Neural progenitor cell (in vitro differentiated cells): ENCODE data around the gene MIS18BP1. TPM values are rescaled to one million over a fixed set of nuclear protein-coding genes. Genes with fewer than 3 reads are reported as not detected.

ENCODE experiments used
- DNase-seq: peaks from one replicate; pipeline ENCODE4 v3.0.0-alpha.2; 2016; ENCODE audit warnings: low spot score
- H2AFZ ChIP-seq: fragments of 200-600 bp; sonication (generic); replicated peaks from 2 replicates; pipeline ENCODE4 v1.6.1; 2016; ENCODE audit warnings: antibody characterized with exemption
- H3F3A ChIP-seq: fragments of 200-600 bp; sonication (generic); 2 replicates; pipeline ENCODE4 v1.6.1; 2016; ENCODE audit warnings: antibody characterized with exemption, low read depth
- H3K27ac ChIP-seq: fragments of 200-600 bp; sonication (generic); 2 replicates; pipeline ENCODE4 v1.5.1; 2016; ENCODE audit warnings: mild to moderate bottlenecking
- H3K27me3 ChIP-seq: fragments of 200-600 bp; sonication (generic); 2 replicates; pipeline ENCODE4 v1.6.1; 2016; ENCODE audit warnings: mild to moderate bottlenecking, moderate library complexity
- H3K36me3 ChIP-seq: fragments of 200-600 bp; sonication (generic); 2 replicates; pipeline ENCODE4 v1.5.1; 2016
- H3K4me1 ChIP-seq: fragments of 200-600 bp; sonication (generic); 2 replicates; pipeline ENCODE4 v1.6.1; 2016; ENCODE audit warnings: mixed run types
- H3K4me2 ChIP-seq: fragments of 200-600 bp; sonication (generic); 2 replicates; pipeline ENCODE4 v1.6.1; 2016
- H3K4me3 ChIP-seq: fragments of 200-600 bp; sonication (generic); 2 replicates; pipeline ENCODE4 v1.5.1; 2016
- H3K79me2 ChIP-seq: fragments of 200-600 bp; sonication (generic); 2 replicates; pipeline ENCODE4 v1.6.1; 2016; ENCODE audit warnings: low read depth
- H3K9ac ChIP-seq: fragments of 200-600 bp; sonication (generic); 2 replicates; pipeline ENCODE4 v1.6.1; 2016
- H3K9me3 ChIP-seq: fragments of 200-600 bp; sonication (generic); 2 replicates; pipeline ENCODE4 v1.5.1; 2016; ENCODE audit warnings: low read depth
- H4K20me1 ChIP-seq: fragments of 200-600 bp; sonication (generic); 2 replicates; pipeline ENCODE4 v1.6.1; 2016; ENCODE audit warnings: low read depth
- H3K27ac Mint-ChIP-seq: 3 replicates; pipeline ENCODE4 v1.8.0; 2021; ENCODE audit warnings: mixed read lengths
- H3K27me3 Mint-ChIP-seq: 2 replicates; pipeline ENCODE4 v1.8.0; 2022; ENCODE audit warnings: low read depth, mild to moderate bottlenecking, inconsistent platforms, moderate library complexity, mixed read lengths; ENCODE audit not compliant: insufficient read depth
- H3K36me3 Mint-ChIP-seq: 3 replicates; pipeline ENCODE4 v1.8.0; 2021; ENCODE audit warnings: mixed read lengths
- H3K4me1 Mint-ChIP-seq: 3 replicates; pipeline ENCODE4 v1.8.0; 2021; ENCODE audit warnings: mixed read lengths
- H3K4me3 Mint-ChIP-seq: 3 replicates; pipeline ENCODE4 v1.8.0; 2021; ENCODE audit warnings: mild to moderate bottlenecking, moderate library complexity, mixed read lengths
- H3K9me3 Mint-ChIP-seq: 3 replicates; pipeline ENCODE4 v1.8.0; 2020; ENCODE audit warnings: mixed read lengths
- CTCF ChIP-seq: fragments of 200-600 bp; sonication (generic); IDR thresholded peaks from 2 replicates; pipeline ENCODE4 v1.5.1; 2017; ENCODE audit warnings: antibody characterized with exemption, mild to moderate bottlenecking
- EZH2 ChIP-seq: fragments of 200-600 bp; sonication (generic); IDR thresholded peaks from 2 replicates; pipeline ENCODE4 v1.6.1; 2017; ENCODE audit warnings: antibody characterized with exemption, mild to moderate bottlenecking, moderate library complexity
- EZH2phosphoT487 ChIP-seq: fragments of 200-600 bp; sonication (generic); IDR thresholded peaks from 2 replicates; pipeline ENCODE4 v1.6.1; 2017; ENCODE audit warnings: antibody characterized with exemption
- total RNA-seq: library from RNA; depleted of rRNA; stranded (reverse); fragments of >200 nt; gene quantifications from 2 replicates; pipeline ENCODE4 v1.2.3, GENCODE V29; 2015; ENCODE audit warnings: low replicate concordance

Gene MIS18BP1
- total RNA-seq, 1 donor from 2014 or later, result 211 TPM

- H3K4me1 Mint-ChIP-seq, result no peaks in the 10 kb centered on the region
- TF ChIP-seq CTCF (no peak), EZH2 (no peak), EZH2phosphoT487 (no peak)
- peaks cover 11% of the 10 kb centered on the region for H3F3A ChIP-seq
Measured at GRCh38 chr14:45198551-45198950, 54.5 kb downstream of the MIS18BP1 start.

GRCh38 chr14:45194964-45195363 is 58.0 kb downstream of the MIS18BP1 start:
- H3K4me1 Mint-ChIP-seq, result no peaks in the 10 kb centered on the region
- H3K27me3 Mint-ChIP-seq, result no peaks in the 10 kb centered on the region
- H3F3A ChIP-seq, result no peaks in the 10 kb centered on the region
- no peak overlapping the region for H2AFZ ChIP-seq
- no peaks in the 10 kb centered on the region for H3K9me3 ChIP-seq
- H3K36me3 ChIP-seq, result no peaks in the 10 kb centered on the region
- H3K4me2 ChIP-seq, result no peak overlapping the region
- no peak overlapping the region for H3K4me3 ChIP-seq
- no peak overlapping the region for H3K27ac Mint-ChIP-seq
- H3K27ac ChIP-seq, result no peak overlapping the region
- no peak for TF ChIP-seq EZH2
- TF ChIP-seq CTCF, result no peak
- TF ChIP-seq EZH2phosphoT487, result no peak
- H4K20me1 ChIP-seq, result no peaks in the 10 kb centered on the region
- DNase-seq, result no peak
- no peak overlapping the region for H3K4me3 Mint-ChIP-seq
- no peaks in the 10 kb centered on the region for H3K9me3 Mint-ChIP-seq
- no peaks in the 10 kb centered on the region for H3K79me2 ChIP-seq
- no peaks in the 10 kb centered on the region for H3K27me3 ChIP-seq
- peaks cover 12% of the 10 kb centered on the region for H3K36me3 Mint-ChIP-seq
- H3K4me1 ChIP-seq, result no peaks in the 10 kb centered on the region
- H3K9ac ChIP-seq, result no peak overlapping the region

More at GRCh38 chr14:45198551-45198950, 54.5 kb downstream of the MIS18BP1 start:
- H3K79me2 ChIP-seq, result no peaks in the 10 kb centered on the region
- Mint-ChIP-seq H3K36me3 (peaks cover 8% of the 10 kb centered on the region), H3K9me3 (no peaks in the 10 kb centered on the region), H3K4me3 (no peak overlapping the region), H3K27ac (no peak overlapping the region), H3K27me3 (no peaks in the 10 kb centered on the region)
- H2AFZ ChIP-seq, result no peak overlapping the region
- H3K9ac ChIP-seq, result no peak overlapping the region
- no peak for DNase-seq
- H3K9me3 ChIP-seq, result no peaks in the 10 kb centered on the region
- no peaks in the 10 kb centered on the region for H3K4me1 ChIP-seq
- peaks cover 7% of the 10 kb centered on the region for H3K36me3 ChIP-seq
- no peak overlapping the region for H3K4me2 ChIP-seq
- H4K20me1 ChIP-seq, result no peaks in the 10 kb centered on the region
- H3K4me3 ChIP-seq, result no peak overlapping the region
- H3K27ac ChIP-seq, result peak overlapping the region; percentile 56
- H3K27me3 ChIP-seq, result no peaks in the 10 kb centered on the region

GRCh38 chr14:45185100-45185814 is 67.7 kb downstream of the MIS18BP1 start:
- Histone ChIP-seq H3K4me1 (no peaks in the 10 kb centered on the region), H3K9me3 (no peaks in the 10 kb centered on the region), H3K79me2 (no peaks in the 10 kb centered on the region), H2AFZ (no peak overlapping the region), H3K27ac (no peak overlapping the region), H4K20me1 (no peaks in the 10 kb centered on the region), H3K9ac (no peak overlapping the region), H3K36me3 (peaks cover 11% of the 10 kb centered on the region), H3K4me2 (no peak overlapping the region), H3F3A (no peaks in the 10 kb centered on the region), H3K27me3 (no peaks in the 10 kb centered on the region), H3K4me3 (no peak overlapping the region)
- H3K4me3 Mint-ChIP-seq, result no peak overlapping the region
- peaks cover 12% of the 10 kb centered on the region for H3K36me3 Mint-ChIP-seq
- H3K27ac Mint-ChIP-seq, result no peak overlapping the region
- no peaks in the 10 kb centered on the region for H3K4me1 Mint-ChIP-seq
- no peaks in the 10 kb centered on the region for H3K27me3 Mint-ChIP-seq
- DNase-seq, result no peak
- TF ChIP-seq CTCF (no peak), EZH2phosphoT487 (no peak), EZH2 (no peak)
- no peaks in the 10 kb centered on the region for H3K9me3 Mint-ChIP-seq
